ENCODE data around the gene ELMOD3. TPM values are rescaled to one million over a fixed set of nuclear protein-coding genes. Genes with fewer than 3 reads are reported as not detected.
A peak's percentile ranks its signal among the peaks of the same experiment; 100 is the strongest.

The ELMOD3 gene
- polyA plus RNA-seq, 1 donor from 2014 or later: 39.7 TPM

GRCh38 chr2:85388878-85389538 is 34.4 kb downstream of the ELMOD3 start:
- no peak for TF ChIP-seq TAF1 (IDR thresholded peaks at IDR 0.05; ENCODE audit: low read depth)
- TF ChIP-seq EP300 (conservative IDR thresholded peaks at IDR 0.05; ENCODE audit: poor library complexity, severe bottlenecking): no peak
- TF ChIP-seq EZH2 (IDR thresholded peaks at IDR 0.05; ENCODE audit: borderline replicate concordance, insufficient read depth, low read length, poor library complexity, severe bottlenecking): no peak
- no peak for TF ChIP-seq RAD21 (conservative IDR thresholded peaks at IDR 0.05)
- no peak for TF ChIP-seq CTCF (IDR thresholded peaks at IDR 0.05; ENCODE audit: poor library complexity, severe bottlenecking)
- no peak for TF ChIP-seq MXI1 (conservative IDR thresholded peaks at IDR 0.05; ENCODE audit: poor library complexity, severe bottlenecking)
- no peak for TF ChIP-seq REST (IDR thresholded peaks at IDR 0.05; ENCODE audit: borderline replicate concordance)
- Histone ChIP-seq H3K9me2 (ENCODE audit: insufficient read depth, low read length) (no peaks in the 10 kb centered on the region), H3K4me3 (ENCODE audit: low read length) (no peak overlapping the region), H3K9ac (ENCODE audit: low read length) (no peak overlapping the region), H3K9me3 (ENCODE audit: low read length) (no peaks in the 10 kb centered on the region), H3K36me3 (ENCODE audit: insufficient read depth, low read length) (no peaks in the 10 kb centered on the region), H3K27ac (ENCODE audit: low read length) (no peak overlapping the region), H3K4me2 (ENCODE audit: low read length) (no peak overlapping the region), H4K20me1 (ENCODE audit: insufficient read depth) (no peaks in the 10 kb centered on the region), H3K79me2 (replicated peaks; ENCODE audit: insufficient read depth, low read length) (no peaks in the 10 kb centered on the region), H2AFZ (ENCODE audit: low read depth, low read length) (no peak overlapping the region), H3F3A (ENCODE audit: insufficient read depth, low read length, poor library complexity, severe bottlenecking) (no peaks in the 10 kb centered on the region), H3K27me3 (ENCODE audit: insufficient read depth, low read depth, low read length) (no peaks in the 10 kb centered on the region)

GRCh38 chr2:85390941-85391669 is 36.5 kb downstream of the ELMOD3 start:
- no peak overlapping the region for H3K4me3 ChIP-seq (ENCODE audit: low read length)
- H3K27ac ChIP-seq (ENCODE audit: low read length): no peak overlapping the region
- no peaks in the 10 kb centered on the region for H3F3A ChIP-seq (ENCODE audit: insufficient read depth, low read length, poor library complexity, severe bottlenecking)
- H4K20me1 ChIP-seq (ENCODE audit: insufficient read depth): no peaks in the 10 kb centered on the region
- TF ChIP-seq RAD21 (conservative IDR thresholded peaks at IDR 0.05) (peak; percentile 12), EZH2 (IDR thresholded peaks at IDR 0.05; ENCODE audit: borderline replicate concordance, insufficient read depth, low read length, poor library complexity, severe bottlenecking) (no peak), CTCF (IDR thresholded peaks at IDR 0.05; ENCODE audit: poor library complexity, severe bottlenecking) (no peak), REST (IDR thresholded peaks at IDR 0.05; ENCODE audit: borderline replicate concordance) (no peak), TAF1 (IDR thresholded peaks at IDR 0.05; ENCODE audit: low read depth) (no peak)
- no peak overlapping the region for H2AFZ ChIP-seq (ENCODE audit: low read depth, low read length)
- H3K27me3 ChIP-seq (ENCODE audit: insufficient read depth, low read depth, low read length): no peaks in the 10 kb centered on the region
- H3K36me3 ChIP-seq (ENCODE audit: insufficient read depth, low read length): no peaks in the 10 kb centered on the region
- no peaks in the 10 kb centered on the region for H3K9me3 ChIP-seq (ENCODE audit: low read length)
- no peak overlapping the region for H3K4me2 ChIP-seq (ENCODE audit: low read length)
- H3K9me2 ChIP-seq (ENCODE audit: insufficient read depth, low read length): no peaks in the 10 kb centered on the region
- H3K79me2 ChIP-seq (replicated peaks; ENCODE audit: insufficient read depth, low read length): no peaks in the 10 kb centered on the region
- H3K9ac ChIP-seq (ENCODE audit: low read length): no peak overlapping the region

Data from neural cell (in vitro differentiated cells).